Measurements from ENCODE around the gene SPIB.

SPIB gene

GRCh38 chr19:50377051-50377461 is 41.7 kb upstream of the SPIB start:
- peak overlapping the region; percentile 63 for H3K4me2 ChIP-seq (ENCODE audit: low read length)
- H3K27me3 ChIP-seq (ENCODE audit: control insufficient read depth, low read length), result no peaks in the 10 kb centered on the region
- H3K36me3 ChIP-seq (ENCODE audit: control insufficient read depth, low read length), result peaks cover 49% of the 10 kb centered on the region
- TF ChIP-seq, protein P1, sequence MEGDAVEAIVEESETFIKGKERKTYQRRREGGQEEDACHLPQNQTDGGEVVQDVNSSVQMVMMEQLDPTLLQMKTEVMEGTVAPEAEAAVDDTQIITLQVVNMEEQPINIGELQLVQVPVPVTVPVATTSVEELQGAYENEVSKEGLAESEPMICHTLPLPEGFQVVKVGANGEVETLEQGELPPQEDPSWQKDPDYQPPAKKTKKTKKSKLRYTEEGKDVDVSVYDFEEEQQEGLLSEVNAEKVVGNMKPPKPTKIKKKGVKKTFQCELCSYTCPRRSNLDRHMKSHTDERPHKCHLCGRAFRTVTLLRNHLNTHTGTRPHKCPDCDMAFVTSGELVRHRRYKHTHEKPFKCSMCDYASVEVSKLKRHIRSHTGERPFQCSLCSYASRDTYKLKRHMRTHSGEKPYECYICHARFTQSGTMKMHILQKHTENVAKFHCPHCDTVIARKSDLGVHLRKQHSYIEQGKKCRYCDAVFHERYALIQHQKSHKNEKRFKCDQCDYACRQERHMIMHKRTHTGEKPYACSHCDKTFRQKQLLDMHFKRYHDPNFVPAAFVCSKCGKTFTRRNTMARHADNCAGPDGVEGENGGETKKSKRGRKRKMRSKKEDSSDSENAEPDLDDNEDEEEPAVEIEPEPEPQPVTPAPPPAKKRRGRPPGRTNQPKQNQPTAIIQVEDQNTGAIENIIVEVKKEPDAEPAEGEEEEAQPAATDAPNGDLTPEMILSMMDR (IDR thresholded peaks at IDR 0.05; ENCODE audit: low read depth, low read length, poor library complexity, severe bottlenecking), result no peak
- TF ChIP-seq EZH2phosphoT487 (IDR thresholded peaks at IDR 0.05; ENCODE audit: borderline replicate concordance, low read length), result no peak
- no peaks in the 10 kb centered on the region for H3K9me2 ChIP-seq (replicated peaks; ENCODE audit: control insufficient read depth, low read length)
- H3F3A ChIP-seq (ENCODE audit: control insufficient read depth, insufficient read depth), result 0 out of 2 replicates have a peak, but pooled peaks cover 5% of the 10 kb centered on the region
- H3K4me3 ChIP-seq (ENCODE audit: low read length), result peak overlapping the region; percentile 64
- H4K20me1 ChIP-seq (ENCODE audit: control insufficient read depth, insufficient read depth, low read depth, low read length), result peaks cover 5% of the 10 kb centered on the region; the same call in 1 of the 2 replicates
- H3K9me3 ChIP-seq (ENCODE audit: control insufficient read depth, insufficient read depth, low read length), result no peaks in the 10 kb centered on the region
- H3K4me1 ChIP-seq (ENCODE audit: control insufficient read depth, low read length), result peaks cover 16% of the 10 kb centered on the region
- H3K79me2 ChIP-seq (ENCODE audit: control insufficient read depth, low read length), result peaks cover 13% of the 10 kb centered on the region
- no peak overlapping the region; the same call in 1 of the 2 replicates for H3K27ac ChIP-seq (ENCODE audit: low read depth, low read length)

DNA sequence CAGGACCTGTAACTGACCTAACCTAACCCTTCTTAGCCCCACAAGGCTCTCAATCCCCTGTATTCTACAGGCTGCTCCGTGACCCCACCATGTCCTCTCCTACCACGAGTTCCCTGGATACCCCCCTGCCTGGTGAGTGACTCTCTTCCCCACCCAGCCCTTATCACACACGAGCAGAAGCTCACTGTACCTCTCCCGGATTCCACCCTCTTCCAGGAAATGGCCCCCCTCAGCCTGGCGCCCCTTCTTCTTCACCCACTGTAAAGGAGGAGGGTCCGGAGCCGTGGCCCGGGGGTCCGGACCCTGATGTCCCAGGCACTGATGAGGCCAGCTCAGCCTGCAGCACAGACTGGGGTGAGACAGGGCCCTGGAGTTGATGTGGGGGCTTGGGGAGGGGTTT is 41.2 kb upstream of the SPIB start:
- H3K9me3 ChIP-seq (ENCODE audit: control insufficient read depth, insufficient read depth, low read length), result no peaks in the 10 kb centered on the region
- H4K20me1 ChIP-seq (ENCODE audit: control insufficient read depth, insufficient read depth, low read depth, low read length), result peaks cover 5% of the 10 kb centered on the region; the same call in 1 of the 2 replicates
- no peaks in the 10 kb centered on the region for H3K27me3 ChIP-seq (ENCODE audit: control insufficient read depth, low read length)
- H3K4me2 ChIP-seq (ENCODE audit: low read length), result peak overlapping the region; percentile 63
- no peaks in the 10 kb centered on the region for H3K9me2 ChIP-seq (replicated peaks; ENCODE audit: control insufficient read depth, low read length)
- peaks cover 53% of the 10 kb centered on the region for H3K36me3 ChIP-seq (ENCODE audit: control insufficient read depth, low read length)
- no peak overlapping the region for H3K27ac ChIP-seq (ENCODE audit: low read depth, low read length)
- peak overlapping the region; percentile 64 for H3K4me3 ChIP-seq (ENCODE audit: low read length)
- peaks cover 16% of the 10 kb centered on the region for H3K4me1 ChIP-seq (ENCODE audit: control insufficient read depth, low read length)
- H3F3A ChIP-seq (ENCODE audit: control insufficient read depth, insufficient read depth), result 0 out of 2 replicates have a peak, but pooled peaks cover 5% of the 10 kb centered on the region
- TF ChIP-seq, protein P1 (IDR thresholded peaks at IDR 0.05; ENCODE audit: low read depth, low read length, poor library complexity, severe bottlenecking), result no peak
- TF ChIP-seq EZH2phosphoT487 (IDR thresholded peaks at IDR 0.05; ENCODE audit: borderline replicate concordance, low read length), result no peak
- peaks cover 13% of the 10 kb centered on the region for H3K79me2 ChIP-seq (ENCODE audit: control insufficient read depth, low read length)

- Histone ChIP-seq H3K9me3 (ENCODE audit: control insufficient read depth, insufficient read depth, low read length) (no peaks in the 10 kb centered on the region), H3K4me1 (ENCODE audit: control insufficient read depth, low read length) (peaks cover 20% of the 10 kb centered on the region), H3K27ac (ENCODE audit: low read depth, low read length) (no peak overlapping the region), H3K27me3 (ENCODE audit: control insufficient read depth, low read length) (no peaks in the 10 kb centered on the region), H3K36me3 (ENCODE audit: control insufficient read depth, low read length) (peaks cover 59% of the 10 kb centered on the region), H3K79me2 (ENCODE audit: control insufficient read depth, low read length) (peaks cover 13% of the 10 kb centered on the region), H4K20me1 (ENCODE audit: control insufficient read depth, insufficient read depth, low read depth, low read length) (peaks cover 5% of the 10 kb centered on the region; the same call in 1 of the 2 replicates), H3K4me3 (ENCODE audit: low read length) (no peak overlapping the region), H3K9me2 (replicated peaks; ENCODE audit: control insufficient read depth, low read length) (no peaks in the 10 kb centered on the region), H3F3A (ENCODE audit: control insufficient read depth, insufficient read depth) (0 out of 2 replicates have a peak, but pooled peaks cover 5% of the 10 kb centered on the region), H3K4me2 (ENCODE audit: low read length) (no peak overlapping the region)
- TF ChIP-seq, protein P1 (IDR thresholded peaks at IDR 0.05; ENCODE audit: low read depth, low read length, poor library complexity, severe bottlenecking), result no peak
- TF ChIP-seq EZH2phosphoT487 (IDR thresholded peaks at IDR 0.05; ENCODE audit: borderline replicate concordance, low read length), result no peak
Measured at GRCh38 chr19:50378169-50378862, 40.4 kb upstream of the SPIB start.
